Omental fat pad (tissue), 4 donors: Measurements from ENCODE around the gene IL17RD. TPM values are rescaled to one million over a fixed set of nuclear protein-coding genes. Genes with fewer than 3 reads are reported as not detected.

Experiments used
- ATAC-seq: fragments of 150-250 bp; one replicate; pipeline ENCODE4 v1.9.1; 2016; ENCODE audit warnings: mild to moderate bottlenecking, moderate library complexity; ENCODE audit not compliant: low FRiP score
- DNase-seq: peaks from one replicate; pipeline ENCODE4 v3.0.0-alpha.2; 2019; ENCODE audit warnings: low spot score
- total RNA-seq, 4 donors: library from RNA; depleted of rRNA; stranded (reverse); fragments of >200 nt; gene quantifications; one replicate each; pipeline ENCODE4 v1.1.0, GENCODE V29; 2016
- TF ChIP-seq, protein P1 (sequence below), 3 donors: fragments of 450-650 bp; IDR thresholded peaks; one replicate each; pipeline ENCODE4 v1.5.1; 2016 to 2017; ENCODE audit warnings: antibody characterized with exemption in 3 of 3, mild to moderate bottlenecking in 3 of 3, moderate library complexity in 2 of 3

IL17RD gene
- total RNA-seq, 4 donors from 2014 or later: 4.9 to 13.2 (median 6.6) TPM

DNA sequence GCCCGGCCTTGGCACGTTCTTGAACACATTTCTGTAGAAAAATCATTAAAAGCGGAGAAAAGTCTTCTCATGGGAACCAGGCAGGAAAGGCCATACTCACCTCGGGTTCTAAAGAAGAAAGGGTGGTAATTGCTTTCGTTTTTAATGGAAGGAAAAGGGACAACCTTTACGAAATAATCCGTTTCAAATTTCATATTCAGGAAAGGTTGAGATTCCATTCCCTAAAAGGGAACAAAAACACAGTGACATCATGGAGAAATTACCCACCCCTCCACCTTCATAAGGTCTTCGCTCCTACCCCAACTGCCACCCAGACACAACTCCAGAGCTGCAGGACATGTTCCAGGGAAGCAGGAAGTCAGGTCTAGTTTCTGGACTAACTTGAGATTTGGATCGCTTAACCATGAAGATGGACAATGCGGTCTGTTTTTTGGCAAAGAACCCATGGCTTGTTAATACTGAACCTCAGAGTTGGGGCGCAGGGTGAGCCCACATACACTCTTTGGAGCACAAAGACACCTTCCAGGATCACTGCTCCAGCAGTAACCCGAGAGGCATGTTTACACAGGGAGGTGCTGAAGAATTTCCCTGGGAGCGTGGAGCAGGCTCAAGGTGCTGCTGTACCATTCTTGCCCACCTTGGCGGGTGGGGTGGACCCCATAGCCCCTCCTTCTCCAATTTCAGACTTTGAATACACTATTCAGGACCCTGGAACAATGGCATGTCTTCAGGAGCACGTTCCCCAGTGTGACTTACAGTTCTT, 55.5 kb downstream of the IL17RD start:
- TF ChIP-seq, protein P1, sequence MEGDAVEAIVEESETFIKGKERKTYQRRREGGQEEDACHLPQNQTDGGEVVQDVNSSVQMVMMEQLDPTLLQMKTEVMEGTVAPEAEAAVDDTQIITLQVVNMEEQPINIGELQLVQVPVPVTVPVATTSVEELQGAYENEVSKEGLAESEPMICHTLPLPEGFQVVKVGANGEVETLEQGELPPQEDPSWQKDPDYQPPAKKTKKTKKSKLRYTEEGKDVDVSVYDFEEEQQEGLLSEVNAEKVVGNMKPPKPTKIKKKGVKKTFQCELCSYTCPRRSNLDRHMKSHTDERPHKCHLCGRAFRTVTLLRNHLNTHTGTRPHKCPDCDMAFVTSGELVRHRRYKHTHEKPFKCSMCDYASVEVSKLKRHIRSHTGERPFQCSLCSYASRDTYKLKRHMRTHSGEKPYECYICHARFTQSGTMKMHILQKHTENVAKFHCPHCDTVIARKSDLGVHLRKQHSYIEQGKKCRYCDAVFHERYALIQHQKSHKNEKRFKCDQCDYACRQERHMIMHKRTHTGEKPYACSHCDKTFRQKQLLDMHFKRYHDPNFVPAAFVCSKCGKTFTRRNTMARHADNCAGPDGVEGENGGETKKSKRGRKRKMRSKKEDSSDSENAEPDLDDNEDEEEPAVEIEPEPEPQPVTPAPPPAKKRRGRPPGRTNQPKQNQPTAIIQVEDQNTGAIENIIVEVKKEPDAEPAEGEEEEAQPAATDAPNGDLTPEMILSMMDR (IDR thresholded peaks at IDR 0.05): no peak
- ATAC-seq (no peak), DNase-seq (no peak)

DNA sequence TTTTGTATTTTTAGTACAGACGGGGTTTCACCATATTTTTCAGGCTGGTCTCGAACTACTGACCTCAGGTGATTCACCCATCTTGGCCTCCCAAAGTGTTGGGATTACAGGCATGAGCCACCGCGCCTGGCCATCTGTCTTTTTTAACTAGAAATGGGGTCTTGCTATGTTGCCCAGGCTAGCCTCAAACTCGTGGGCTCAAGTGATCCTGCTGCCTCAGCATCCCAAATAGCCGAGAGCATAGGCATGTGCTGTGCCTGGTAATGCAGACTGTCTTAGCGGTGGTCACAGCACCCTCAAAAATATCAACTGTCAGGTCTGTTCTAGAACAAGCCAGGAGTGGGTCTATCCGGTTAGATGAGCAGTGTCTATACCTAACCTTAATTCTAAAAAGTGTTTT, 56.5 kb downstream of the IL17RD start:
- DNase-seq (no peak), ATAC-seq (no peak)
- TF ChIP-seq, protein P1 (IDR thresholded peaks at IDR 0.05): no peak

DNA sequence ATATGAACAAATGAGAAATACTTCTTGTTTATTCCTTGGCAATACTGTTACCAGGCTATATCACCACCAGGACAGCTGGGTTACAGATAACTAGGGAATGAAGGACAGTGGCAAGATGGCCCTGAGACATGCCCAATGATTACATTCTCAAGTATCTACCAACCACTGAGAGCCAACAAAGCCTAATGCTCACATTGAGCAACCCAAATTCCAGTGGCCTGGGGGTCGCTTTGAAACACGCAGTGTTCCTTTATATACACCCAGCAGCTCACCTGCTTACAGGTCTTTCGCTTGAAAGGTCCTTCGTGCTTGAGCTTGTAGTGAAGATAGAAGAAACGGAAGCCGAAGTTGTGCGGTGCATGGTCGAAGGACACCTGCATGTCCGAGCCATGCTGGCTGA, 59.6 kb downstream of the IL17RD start:
- ATAC-seq (no peak), DNase-seq (no peak)
- TF ChIP-seq, protein P1 (IDR thresholded peaks at IDR 0.05): no peak

DNA sequence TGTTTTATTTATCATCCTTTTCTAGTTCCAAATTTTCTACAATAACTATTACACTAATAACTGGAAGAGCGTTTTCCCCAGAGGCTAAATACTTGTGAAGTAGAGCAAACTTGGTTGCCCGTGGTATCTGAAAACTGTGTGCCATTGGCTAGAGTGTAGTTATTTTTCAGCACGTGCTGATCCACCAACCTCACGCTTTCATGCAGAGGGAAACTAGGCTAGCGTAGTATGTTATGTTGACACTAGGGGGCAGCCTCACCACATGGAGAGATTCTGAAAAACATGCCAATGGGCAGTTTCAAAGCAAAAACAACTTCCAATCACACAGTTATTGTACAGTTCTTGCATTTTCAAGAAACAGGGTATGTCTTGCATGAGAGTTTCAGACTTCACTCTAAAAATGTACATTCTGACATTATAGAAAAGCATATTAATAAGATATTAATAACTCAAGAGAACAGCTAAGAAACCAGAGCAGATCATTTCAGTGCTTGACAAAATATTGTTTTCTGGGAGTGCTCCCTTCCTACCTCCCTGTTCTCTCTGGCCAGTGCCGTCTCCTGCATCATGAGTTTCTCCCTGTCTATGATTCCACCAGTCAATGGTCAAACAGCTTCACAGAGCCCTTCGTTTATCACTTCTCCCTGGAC, 65.0 kb downstream of the IL17RD start:
- TF ChIP-seq, protein P1 (IDR thresholded peaks at IDR 0.05): peak in 2 of 3 donors; percentile 62 to 80
- peak; percentile 86 for ATAC-seq
- DNase-seq: peak; percentile 54

DNA sequence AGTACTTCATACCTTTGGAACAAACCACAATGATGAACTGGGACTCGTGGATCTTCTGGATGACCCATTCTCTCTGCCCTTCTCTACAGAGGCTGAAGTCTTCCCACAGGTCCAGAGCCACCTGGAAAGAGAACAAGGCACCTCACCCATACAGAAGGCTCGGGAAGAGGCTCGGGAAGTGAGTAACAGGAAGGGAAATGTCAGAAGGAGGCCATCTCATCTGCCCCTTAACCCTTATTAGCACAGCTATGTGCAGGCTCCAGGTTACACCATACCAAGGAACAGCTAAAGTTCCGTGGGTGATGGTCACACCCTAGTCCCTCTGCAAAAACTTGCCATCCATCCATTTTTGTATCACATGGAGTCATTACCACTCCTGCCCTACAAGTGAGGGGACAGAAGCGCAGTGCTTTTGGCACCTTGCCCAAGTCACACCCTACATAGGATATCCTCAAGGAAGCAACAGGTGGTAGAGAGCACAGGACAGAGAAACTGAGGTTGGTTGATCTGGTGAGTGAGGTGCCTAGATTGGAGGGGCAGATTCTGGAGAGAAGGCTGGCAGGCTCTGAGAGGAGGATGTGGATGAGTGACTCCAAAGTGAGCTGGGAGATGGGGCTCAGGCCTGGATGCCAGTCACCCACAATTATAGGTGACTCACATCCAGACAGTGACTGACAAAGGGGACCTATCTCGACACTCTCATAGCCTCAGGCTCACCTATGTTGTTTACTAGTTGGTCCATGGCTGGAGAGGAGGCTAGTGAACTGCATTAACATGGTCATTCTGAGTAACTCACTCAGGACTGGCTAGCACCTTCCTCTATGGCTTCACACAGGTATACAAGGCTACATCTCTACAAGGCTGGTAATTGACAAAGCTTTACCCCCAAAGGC, 66.5 kb downstream of the IL17RD start:
- TF ChIP-seq, protein P1 (IDR thresholded peaks at IDR 0.05): no peak
- no peak for ATAC-seq
- DNase-seq: no peak

DNA sequence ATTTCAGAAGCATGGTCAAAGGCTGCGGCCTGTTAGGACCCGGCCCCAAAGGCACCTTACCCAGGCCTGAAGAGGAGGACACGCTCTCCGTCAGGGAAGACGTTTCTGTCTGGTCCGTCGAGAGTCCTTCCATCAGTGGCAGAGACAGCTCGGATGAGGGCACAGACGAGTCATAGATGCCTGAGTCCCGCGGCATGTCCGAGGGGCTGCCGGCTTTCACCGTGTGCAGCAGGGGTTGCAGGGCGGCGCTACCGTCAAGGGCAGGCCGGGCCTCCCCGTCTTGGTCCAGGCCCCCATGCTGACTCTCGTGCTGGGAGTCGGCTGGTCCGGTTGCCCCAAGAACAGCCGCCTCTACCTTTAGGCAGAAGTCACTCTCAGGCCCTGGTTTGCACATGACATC, 67.6 kb downstream of the IL17RD start:
- DNase-seq (no peak), ATAC-seq (no peak)
- TF ChIP-seq, protein P1 (IDR thresholded peaks at IDR 0.05): no peak
